HL-60 (cell line): ENCODE data around the gene RARA.

ENCODE experiments used
- GABPA ChIP-seq: IDR thresholded peaks from 2 replicates; pipeline ENCODE4 v1.6.1; 2012; ENCODE audit warnings: low read depth
- POLR2AphosphoS5 ChIP-seq: IDR thresholded peaks from 2 replicates; pipeline ENCODE4 v1.6.1; 2012; ENCODE audit warnings: low read depth
- REST ChIP-seq: IDR thresholded peaks from 2 replicates; pipeline ENCODE4 v1.6.1; 2012; ENCODE audit warnings: low read depth; ENCODE audit not compliant: insufficient replicate concordance
- TF ChIP-seq, protein P1 (sequence below): IDR thresholded peaks from one replicate; pipeline ENCODE4 v1.5.1; 2011; ENCODE audit warnings: low read length, control low read depth, inconsistent platforms; ENCODE audit not compliant: insufficient read depth

DNA sequence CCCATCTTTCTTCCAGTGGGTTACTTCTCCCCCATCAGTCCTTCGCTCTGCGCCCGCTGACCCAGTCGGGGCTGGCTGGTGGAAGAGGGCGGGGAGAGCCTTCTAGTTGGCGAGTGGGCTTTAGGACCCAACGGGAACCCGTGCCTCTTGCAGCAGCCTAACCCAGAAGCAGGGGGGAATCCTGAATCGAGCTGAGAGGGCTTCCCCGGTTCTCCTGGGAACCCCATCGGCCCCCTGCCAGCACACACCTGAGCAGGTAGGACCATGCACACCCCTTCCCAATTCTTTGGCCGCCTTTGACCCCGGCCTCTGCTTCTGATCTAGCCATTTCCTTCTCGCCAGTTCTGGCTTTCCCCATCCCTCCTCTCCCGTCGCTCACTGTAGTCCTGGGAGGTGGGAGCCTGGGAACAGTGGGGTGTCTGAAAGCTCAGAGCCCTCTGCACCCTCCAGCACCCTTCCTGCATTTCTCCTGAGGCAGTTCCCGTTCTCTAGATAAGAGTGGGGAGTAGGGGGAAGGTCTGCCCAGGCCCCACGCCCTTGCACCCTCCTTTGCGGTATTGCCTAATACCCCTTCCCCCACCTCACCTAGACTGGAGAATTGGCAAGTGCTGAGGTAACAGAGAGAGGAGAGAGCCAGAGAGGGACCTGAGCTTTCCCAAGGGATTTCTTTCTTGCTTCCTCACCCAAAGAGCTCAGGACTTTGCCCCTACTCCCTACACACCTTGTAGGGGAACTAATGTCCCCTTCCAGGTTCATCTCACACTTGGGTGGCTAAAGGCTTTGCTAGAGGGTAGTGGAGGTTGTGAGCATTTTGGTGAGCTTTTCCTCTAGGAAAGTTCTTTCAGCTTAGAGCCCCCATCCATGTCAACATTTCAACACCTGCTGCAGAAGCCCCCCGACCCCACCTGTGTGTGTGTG is at the start of gene RARA:
- TF ChIP-seq, protein P1, sequence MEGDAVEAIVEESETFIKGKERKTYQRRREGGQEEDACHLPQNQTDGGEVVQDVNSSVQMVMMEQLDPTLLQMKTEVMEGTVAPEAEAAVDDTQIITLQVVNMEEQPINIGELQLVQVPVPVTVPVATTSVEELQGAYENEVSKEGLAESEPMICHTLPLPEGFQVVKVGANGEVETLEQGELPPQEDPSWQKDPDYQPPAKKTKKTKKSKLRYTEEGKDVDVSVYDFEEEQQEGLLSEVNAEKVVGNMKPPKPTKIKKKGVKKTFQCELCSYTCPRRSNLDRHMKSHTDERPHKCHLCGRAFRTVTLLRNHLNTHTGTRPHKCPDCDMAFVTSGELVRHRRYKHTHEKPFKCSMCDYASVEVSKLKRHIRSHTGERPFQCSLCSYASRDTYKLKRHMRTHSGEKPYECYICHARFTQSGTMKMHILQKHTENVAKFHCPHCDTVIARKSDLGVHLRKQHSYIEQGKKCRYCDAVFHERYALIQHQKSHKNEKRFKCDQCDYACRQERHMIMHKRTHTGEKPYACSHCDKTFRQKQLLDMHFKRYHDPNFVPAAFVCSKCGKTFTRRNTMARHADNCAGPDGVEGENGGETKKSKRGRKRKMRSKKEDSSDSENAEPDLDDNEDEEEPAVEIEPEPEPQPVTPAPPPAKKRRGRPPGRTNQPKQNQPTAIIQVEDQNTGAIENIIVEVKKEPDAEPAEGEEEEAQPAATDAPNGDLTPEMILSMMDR, result no peak
- TF ChIP-seq REST (no peak), POLR2AphosphoS5 (peak; percentile 48; the same call in 1 of the 2 replicates), GABPA (no peak)
